Caco-2 (cell line): ENCODE measurements around the gene PAK6. TPM values are rescaled to one million over a fixed set of nuclear protein-coding genes. Genes with fewer than 3 reads are reported as not detected.
A peak's percentile ranks its signal among the peaks of the same experiment; 100 is the strongest.

Experiments used
- BruUV-seq: library from RNA; stranded (reverse); fragments of 400-500 nt; replicated peaks from 2 replicates; lab custom pipeline; 2021; lab: Mats Ljungman, UMichigan
- CTCF ChIA-PET: fragments of 300-600 bp; sonication (Branson Sonifier 250); formaldehyde crosslinking; loops from one replicate; lab custom pipeline; 2022; ENCODE audit warnings: antibody characterized with exemption; lab: Charles Lee
- POLR2A ChIA-PET: fragments of 300-600 bp; sonication (Branson Sonifier 250); formaldehyde crosslinking; loops from one replicate; lab custom pipeline; 2022; ENCODE audit warnings: antibody characterized with exemption; lab: Charles Lee
- DNase-seq, 2 experiments: peaks; one replicate each; pipeline versions ENCODE4 v3.0.0 to v3.0.0-alpha.2; 2020 to 2022
- H3K27me3 ChIP-seq: replicated peaks from 2 replicates; pipeline ENCODE4 v1.6.0; 2011; ENCODE audit warnings: low read length; ENCODE audit not compliant: control insufficient read depth, insufficient read depth
- H3K36me3 ChIP-seq: 2 replicates; pipeline ENCODE4 v1.5.1; 2011; ENCODE audit warnings: low read length; ENCODE audit not compliant: control insufficient read depth, insufficient read depth
- H3K4me1 ChIP-seq: fragments of 250-450 bp; sonication (Bioruptor Pico); 2 replicates; pipeline ENCODE4 v1.5.1; 2020; ENCODE audit warnings: mild to moderate bottlenecking
- H3K4me3 ChIP-seq: 2 replicates; pipeline ENCODE4 v1.5.1; 2011; ENCODE audit warnings: low read depth, mild to moderate bottlenecking, control low read depth, low read length
- H3K9me3 ChIP-seq: fragments of 250-450 bp; sonication (Bioruptor Pico); 2 replicates; pipeline ENCODE4 v1.5.1; 2020; ENCODE audit warnings: mild to moderate bottlenecking, moderate library complexity
- H3K27ac Mint-ChIP-seq: one replicate; pipeline ENCODE4 v1.8.0; 2022; ENCODE audit warnings: mixed read lengths; ENCODE audit not compliant: unreplicated experiment
- H3K27me3 Mint-ChIP-seq: one replicate; pipeline ENCODE4 v1.8.0; 2022; ENCODE audit warnings: mixed read lengths; ENCODE audit not compliant: insufficient read depth, unreplicated experiment
- H3K36me3 Mint-ChIP-seq: one replicate; pipeline ENCODE4 v1.8.0; 2022; ENCODE audit warnings: mild to moderate bottlenecking, mixed read lengths; ENCODE audit not compliant: insufficient read depth, unreplicated experiment
- H3K4me1 Mint-ChIP-seq: one replicate; pipeline ENCODE4 v1.8.0; 2022; ENCODE audit warnings: low read depth, mixed read lengths; ENCODE audit not compliant: unreplicated experiment
- H3K4me3 Mint-ChIP-seq: one replicate; pipeline ENCODE4 v1.8.0; 2022; ENCODE audit warnings: mild to moderate bottlenecking, moderate library complexity, mixed read lengths; ENCODE audit not compliant: unreplicated experiment
- H3K9me3 Mint-ChIP-seq: one replicate; pipeline ENCODE4 v1.8.0; 2022; ENCODE audit warnings: mixed read lengths; ENCODE audit not compliant: unreplicated experiment
- CTCF ChIP-seq, 2 experiments: fragments of 200-600 bp in 1 of 2; IDR thresholded peaks; 1 replicate in 1 of 2; 2 replicates in 1 of 2; pipeline versions ENCODE4 v1.5.1 to v1.8.0; 2011 to 2022; ENCODE audit warnings: antibody characterized with exemption in 1 of 2, control low read depth in 1 of 2, inconsistent platforms in 1 of 2, low read depth in 1 of 2, low read length in 1 of 2, mild to moderate bottlenecking in 1 of 2, moderate library complexity in 1 of 2; ENCODE audit not compliant: insufficient read depth in 1 of 2, severe bottlenecking in 1 of 2, unreplicated experiment in 1 of 2
- intact Hi-C: fragments of 100-400 bp; cut with micrococcal nuclease; formaldehyde crosslinking; loops from one replicate; pipeline ENCODE4 v1.10.0; 2022; ENCODE audit not compliant: unreplicated experiment
- total RNA-seq: library from RNA; stranded (reverse); gene quantifications from 2 replicates; pipeline ENCODE4 v1.2.3, GENCODE V29; 2022

The PAK6 gene
- total RNA-seq, 1 experiment from 2014 or later = 20.7 TPM

DNA sequence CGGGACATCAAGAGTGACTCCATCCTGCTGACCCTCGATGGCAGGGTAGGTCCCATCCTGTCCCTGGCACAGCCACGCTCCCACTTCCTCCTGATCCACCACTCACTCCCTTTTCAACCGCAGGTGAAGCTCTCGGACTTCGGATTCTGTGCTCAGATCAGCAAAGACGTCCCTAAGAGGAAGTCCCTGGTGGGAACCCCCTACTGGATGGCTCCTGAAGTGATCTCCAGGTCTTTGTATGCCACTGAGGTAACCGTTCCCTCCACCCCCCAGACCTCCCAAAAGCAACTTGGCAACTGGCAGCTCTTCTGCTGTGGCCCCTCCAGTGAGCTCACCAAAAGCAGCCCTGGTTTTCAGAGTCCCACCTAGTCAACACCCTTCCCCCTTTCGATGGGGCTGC lies 34.6 kb downstream of the PAK6 start:
- H3K27me3 ChIP-seq = no peaks in the 10 kb centered on the region
- CTCF ChIA-PET = interaction anchor here (0.6 to 4.1 kb wide), 8 partner anchors 10 to 250 kb away, joined by 3 to 67 read pairs (median 6); no protein-coding TSS in a partner anchor
- BruUV-seq = no TSS peak
- Mint-ChIP-seq H3K9me3 (no peaks in the 10 kb centered on the region), H3K27ac (no peak overlapping the region), H3K27me3 (no peaks in the 10 kb centered on the region), H3K4me1 (no peaks in the 10 kb centered on the region), H3K36me3 (peaks cover 16% of the 10 kb centered on the region), H3K4me3 (no peak overlapping the region)
- intact Hi-C loops = no loop called here
- no peak overlapping the region for H3K4me3 ChIP-seq
- no peaks in the 10 kb centered on the region for H3K9me3 ChIP-seq
- POLR2A ChIA-PET = no interaction called here
- no peaks in the 10 kb centered on the region for H3K4me1 ChIP-seq
- H3K36me3 ChIP-seq = no peaks in the 10 kb centered on the region; the same call in 1 of the 2 replicates
- no peak for TF ChIP-seq CTCF (IDR thresholded peaks at IDR 0.05; ENCODE audit: insufficient read depth in 1 of 2, low read depth in 1 of 2, low read length in 1 of 2, severe bottlenecking in 1 of 2, unreplicated experiment in 1 of 2)
- no peak for DNase-seq

DNA sequence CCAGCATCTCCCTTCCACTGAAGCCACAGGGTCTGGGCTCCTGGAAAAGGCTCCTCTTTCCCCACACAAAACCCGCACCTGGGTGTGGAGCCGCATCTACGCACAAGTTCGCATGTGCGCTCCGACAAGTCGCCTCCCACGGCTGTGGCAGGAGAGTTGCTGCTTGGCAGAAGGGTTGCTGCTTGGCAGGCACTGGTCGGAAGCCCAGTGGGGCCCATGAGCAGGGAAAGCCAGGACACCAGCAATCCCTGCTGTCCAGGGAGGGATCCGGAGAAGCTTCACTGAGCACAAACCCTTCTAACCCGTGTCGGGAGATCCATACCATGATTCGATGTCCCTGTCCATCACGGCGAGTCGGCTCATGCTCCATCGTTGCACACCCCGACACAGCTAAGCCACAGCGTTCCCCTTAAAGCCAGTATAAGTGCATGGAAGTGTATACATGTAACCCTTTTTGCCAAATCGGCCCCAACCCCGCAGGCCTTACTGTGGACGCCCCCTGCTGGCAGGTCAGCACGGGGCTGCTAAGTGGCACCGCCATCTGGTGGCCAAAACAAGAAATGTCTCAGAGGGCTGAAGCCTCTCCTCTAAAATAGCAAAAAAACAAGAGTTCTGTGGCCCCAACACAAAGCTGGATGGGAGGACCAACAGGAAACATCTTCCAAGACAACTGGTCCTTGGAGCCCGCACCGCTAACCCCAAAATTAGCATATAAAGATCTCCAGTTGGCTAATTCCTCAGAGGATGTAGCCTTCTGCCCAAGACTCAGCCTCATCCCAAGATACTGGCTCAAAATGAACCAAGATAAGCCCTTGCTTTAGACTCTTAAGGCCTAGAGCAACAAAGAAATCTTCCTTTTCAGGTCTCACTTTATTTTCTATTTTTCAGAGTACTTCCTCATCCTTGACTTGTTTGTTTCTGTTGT lies 35.7 kb downstream of the PAK6 start:
- H3K4me1 ChIP-seq = no peaks in the 10 kb centered on the region; the same call in 1 of the 2 replicates
- Mint-ChIP-seq H3K4me1 (no peaks in the 10 kb centered on the region), H3K4me3 (no peak overlapping the region), H3K36me3 (peaks cover 16% of the 10 kb centered on the region), H3K27ac (no peak overlapping the region), H3K27me3 (no peaks in the 10 kb centered on the region), H3K9me3 (no peaks in the 10 kb centered on the region)
- H3K4me3 ChIP-seq = no peak overlapping the region
- intact Hi-C loops = loop anchor here (1.0 kb wide), 2 partner anchors 57 to 229 kb away; no protein-coding TSS in a partner anchor
- TF ChIP-seq CTCF (IDR thresholded peaks at IDR 0.05; ENCODE audit: insufficient read depth in 1 of 2, low read depth in 1 of 2, low read length in 1 of 2, severe bottlenecking in 1 of 2, unreplicated experiment in 1 of 2) = peak; percentile 100
- H3K36me3 ChIP-seq = no peaks in the 10 kb centered on the region; the same call in 1 of the 2 replicates
- POLR2A ChIA-PET = interaction anchor here (0.5 to 0.6 kb wide), 2 partner anchors 57 to 686 kb away, joined by 3 to 4 read pairs; no protein-coding TSS in a partner anchor
- peak; percentile 74 to 89 for DNase-seq
- no peaks in the 10 kb centered on the region for H3K9me3 ChIP-seq
- no TSS peak for BruUV-seq
- no peaks in the 10 kb centered on the region for H3K27me3 ChIP-seq
- CTCF ChIA-PET = interaction anchor here (0.6 to 4.1 kb wide), 24 partner anchors 11 to 1112 kb away, joined by 3 to 67 read pairs (median 6); partner anchors contain the start of genes CCDC32, PAK6, PLCB2 and SRP14

GRCh38 chr15:40275523-40275922 lies 36.7 kb downstream of the PAK6 start:
- H3K36me3 ChIP-seq = no peaks in the 10 kb centered on the region; the same call in 1 of the 2 replicates
- no peaks in the 10 kb centered on the region for H3K4me1 Mint-ChIP-seq
- CTCF ChIA-PET = interaction anchor here (1.0 to 2.2 kb wide), 2 partner anchors 56 to 61 kb away, joined by 4 to 9 read pairs; no protein-coding TSS in a partner anchor
- H3K4me3 ChIP-seq = no peak overlapping the region
- H3K4me1 ChIP-seq = no peaks in the 10 kb centered on the region; the same call in 1 of the 2 replicates
- H3K4me3 Mint-ChIP-seq = no peak overlapping the region
- no peak overlapping the region for H3K27ac Mint-ChIP-seq
- no peaks in the 10 kb centered on the region for H3K27me3 Mint-ChIP-seq
- H3K9me3 Mint-ChIP-seq = no peaks in the 10 kb centered on the region
- TF ChIP-seq CTCF (IDR thresholded peaks at IDR 0.05; ENCODE audit: insufficient read depth in 1 of 2, low read depth in 1 of 2, low read length in 1 of 2, severe bottlenecking in 1 of 2, unreplicated experiment in 1 of 2) = no peak
- intact Hi-C loops = no loop called here
- no peak for DNase-seq
- BruUV-seq = no TSS peak
- no peaks in the 10 kb centered on the region for H3K9me3 ChIP-seq
- no peaks in the 10 kb centered on the region for H3K27me3 ChIP-seq
- POLR2A ChIA-PET = no interaction called here
- H3K36me3 Mint-ChIP-seq = peaks cover 16% of the 10 kb centered on the region
